ENCODE results near the gene NDRG2. TPM values are rescaled to one million over a fixed set of nuclear protein-coding genes. Genes with fewer than 3 reads are reported as not detected.

NDRG2 gene
- total and polyA plus RNA-seq, 5 donors = 219 to 368 (median 343) TPM

GRCh38 chr14:21068521-21069387 lies 43.9 kb upstream of the NDRG2 start:
- H3K27ac ChIP-seq (ENCODE audit: low read length) = peak overlapping the region; percentile 20
- peaks cover 3% of the 10 kb centered on the region for H3K4me1 ChIP-seq (ENCODE audit: control insufficient read depth, insufficient read depth, low read length)
- DNase-seq (peak; percentile 52 to 79 (median 76)), ATAC-seq (peak; percentile 43 to 44)
- no peaks in the 10 kb centered on the region for H3K27me3 ChIP-seq (ENCODE audit: control insufficient read depth, insufficient read depth)
- intact Hi-C loops (cut with DNase I) = loop anchor here in 2 of 4 donors (2.0 to 5.0 kb wide), 2 partner anchors 36 to 39 kb away; no protein-coding TSS in a partner anchor
- 1% methylated on average over 45 of the region's 45 CpGs for WGBS
- H3K9me3 ChIP-seq (ENCODE audit: control insufficient read depth, low read length) = no peaks in the 10 kb centered on the region
- peak overlapping the region; percentile 70 for H3K4me3 ChIP-seq (ENCODE audit: low read length)

GRCh38 chr14:21066882-21067502 lies 42.1 kb upstream of the NDRG2 start:
- DNase-seq = no peak
- Histone ChIP-seq H3K27ac (ENCODE audit: low read length) (no peak overlapping the region), H3K4me1 (ENCODE audit: control insufficient read depth, insufficient read depth, low read length) (peaks cover 6% of the 10 kb centered on the region), H3K27me3 (ENCODE audit: control insufficient read depth, insufficient read depth) (no peaks in the 10 kb centered on the region), H3K4me3 (ENCODE audit: low read length) (no peak overlapping the region), H3K9me3 (ENCODE audit: control insufficient read depth, low read length) (no peaks in the 10 kb centered on the region)
- no peak for ATAC-seq
- 81% methylated on average over 7 of the region's 7 CpGs for WGBS
- intact Hi-C loops (cut with DNase I) = loop anchor here in 1 of 4 donors (5.0 kb wide), 1 partner anchor 40 kb away; no protein-coding TSS in a partner anchor

GRCh38 chr14:21063479-21063878 lies 38.6 kb upstream of the NDRG2 start:
- Histone ChIP-seq H3K4me3 (ENCODE audit: low read length) (no peak overlapping the region), H3K9me3 (ENCODE audit: control insufficient read depth, low read length) (no peaks in the 10 kb centered on the region), H3K4me1 (ENCODE audit: control insufficient read depth, insufficient read depth, low read length) (peaks cover 3% of the 10 kb centered on the region), H3K27me3 (ENCODE audit: control insufficient read depth, insufficient read depth) (no peaks in the 10 kb centered on the region), H3K27ac (ENCODE audit: low read length) (no peak overlapping the region)
- peak in 1 of 3 donors; percentile 33 for DNase-seq
- 32% methylated on average over 3 of the region's 3 CpGs for WGBS
- peak in 1 of 2 donors; percentile 39 for ATAC-seq
- intact Hi-C loops (cut with DNase I) = no loop called here

- H3K4me3 ChIP-seq (ENCODE audit: low read length) = no peak overlapping the region
- 91% methylated on average over 3 of the region's 3 CpGs for WGBS
- H3K27me3 ChIP-seq (ENCODE audit: control insufficient read depth, insufficient read depth) = no peaks in the 10 kb centered on the region
- no peak for DNase-seq
- ATAC-seq = no peak
- no peak overlapping the region for H3K27ac ChIP-seq (ENCODE audit: low read length)
- no peaks in the 10 kb centered on the region for H3K9me3 ChIP-seq (ENCODE audit: control insufficient read depth, low read length)
- intact Hi-C loops (cut with DNase I) = no loop called here
- H3K4me1 ChIP-seq (ENCODE audit: control insufficient read depth, insufficient read depth, low read length) = peaks cover 2% of the 10 kb centered on the region
Observed at GRCh38 chr14:21061347-21061668, 36.4 kb upstream of the NDRG2 start.

DNA sequence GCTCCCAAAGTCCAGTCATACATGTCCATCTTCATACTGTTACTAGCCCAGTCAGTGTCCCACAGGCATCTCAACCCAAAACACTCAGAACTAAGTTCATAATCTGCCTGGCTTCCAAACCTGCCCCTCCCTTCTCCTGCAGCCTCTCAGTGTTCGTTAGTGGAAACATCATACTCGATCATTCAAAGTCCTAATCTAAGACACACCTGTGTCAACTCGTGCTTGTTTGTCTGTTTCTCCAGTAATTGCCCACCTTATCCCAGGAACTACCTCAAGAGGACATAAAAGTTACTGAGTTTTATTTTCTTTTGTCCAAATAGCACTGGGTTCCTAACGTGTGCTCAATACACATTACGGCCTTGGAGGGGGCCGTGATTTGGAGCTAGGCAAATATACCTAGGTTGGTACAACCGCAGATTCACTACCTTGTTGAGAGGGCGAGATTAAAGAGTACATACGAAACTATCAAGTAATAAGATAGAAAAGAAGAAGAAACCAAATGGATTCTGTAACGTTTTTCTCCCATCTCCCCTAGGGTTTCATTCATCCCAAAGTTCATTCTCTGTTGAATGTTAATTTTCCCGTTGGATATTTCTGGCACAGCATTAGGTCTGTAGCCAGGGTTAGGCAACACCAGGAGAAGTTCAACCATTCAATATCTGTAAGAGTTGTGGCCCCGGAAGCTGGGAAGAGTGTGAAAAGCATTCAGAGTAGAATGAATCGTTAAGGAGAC lies 35.9 kb upstream of the NDRG2 start:
- 75% methylated on average over 13 of the region's 13 CpGs for WGBS

DNA sequence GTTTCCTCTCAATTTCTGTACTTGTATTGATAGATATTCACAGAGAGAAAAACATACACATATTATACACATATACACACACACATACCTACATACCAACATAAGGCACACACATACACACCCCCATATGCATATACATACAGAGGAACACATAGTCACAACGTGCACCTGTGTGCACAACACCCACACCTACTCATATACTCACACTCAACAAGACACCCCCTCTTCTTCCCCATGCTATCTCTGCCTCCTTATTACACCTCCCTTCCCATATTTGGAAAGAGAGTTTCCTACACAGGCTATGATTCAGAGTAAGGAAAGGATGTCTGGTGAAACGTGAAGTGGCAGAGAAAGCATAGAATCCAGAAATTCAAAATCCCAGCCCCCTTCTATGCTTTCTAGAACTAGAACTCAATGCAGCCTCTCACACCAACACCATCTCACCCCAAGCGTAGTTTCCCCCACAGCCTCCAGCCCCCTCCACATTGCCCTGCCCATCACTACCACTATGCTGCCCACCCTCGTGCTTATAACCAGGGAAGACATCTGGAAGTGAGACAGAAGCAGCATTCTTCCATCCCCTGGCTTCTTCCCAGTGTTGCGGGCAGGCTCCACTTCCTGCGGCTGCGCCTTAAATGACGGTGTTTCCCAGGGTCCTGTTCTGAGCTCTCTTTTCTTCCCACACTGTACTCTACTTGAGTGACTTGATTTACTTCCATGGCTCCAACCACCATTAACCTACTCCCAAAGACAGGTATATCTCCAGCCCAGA lies 35.2 kb upstream of the NDRG2 start:
- H3K4me3 ChIP-seq (ENCODE audit: low read length) = no peak overlapping the region
- H3K27me3 ChIP-seq (ENCODE audit: control insufficient read depth, insufficient read depth) = no peaks in the 10 kb centered on the region
- ATAC-seq (no peak), DNase-seq (peak in 1 of 3 donors; percentile 44)
- peaks cover 2% of the 10 kb centered on the region for H3K4me1 ChIP-seq (ENCODE audit: control insufficient read depth, insufficient read depth, low read length)
- WGBS = 65% methylated on average over 8 of the region's 8 CpGs
- intact Hi-C loops (cut with DNase I) = no loop called here
- H3K9me3 ChIP-seq (ENCODE audit: control insufficient read depth, low read length) = no peaks in the 10 kb centered on the region
- no peak overlapping the region for H3K27ac ChIP-seq (ENCODE audit: low read length)

More for the DNA sequence above, 35.9 kb upstream of the NDRG2 start:
- Histone ChIP-seq H3K4me3 (ENCODE audit: low read length) (no peak overlapping the region), H3K27ac (ENCODE audit: low read length) (no peak overlapping the region), H3K27me3 (ENCODE audit: control insufficient read depth, insufficient read depth) (no peaks in the 10 kb centered on the region), H3K4me1 (ENCODE audit: control insufficient read depth, insufficient read depth, low read length) (peaks cover 2% of the 10 kb centered on the region), H3K9me3 (ENCODE audit: control insufficient read depth, low read length) (no peaks in the 10 kb centered on the region)
- no peak for ATAC-seq
- no peak for DNase-seq
- intact Hi-C loops (cut with DNase I) = no loop called here

DNA sequence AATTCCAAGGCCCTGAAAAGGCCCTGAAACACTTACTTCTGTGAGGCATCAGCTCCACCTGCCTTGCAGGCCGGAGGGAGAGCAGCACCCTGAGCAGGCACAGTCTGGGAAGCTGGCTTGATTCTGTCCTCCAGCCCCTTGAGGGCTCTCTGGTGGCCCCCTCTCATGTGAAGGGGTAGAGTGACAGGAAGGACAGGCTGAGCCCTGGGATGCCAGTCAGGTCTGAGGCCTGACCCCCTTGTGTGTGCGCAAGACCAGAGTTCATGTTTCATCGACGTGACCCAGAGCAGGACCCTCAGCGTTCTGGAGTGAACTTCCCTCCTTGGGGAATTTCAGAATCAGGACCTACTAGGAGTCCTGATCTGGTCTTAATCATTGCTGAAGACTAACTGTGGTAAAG lies 34.0 kb upstream of the NDRG2 start:
- no peak overlapping the region for H3K4me3 ChIP-seq (ENCODE audit: low read length)
- no peak overlapping the region for H3K27ac ChIP-seq (ENCODE audit: low read length)
- DNase-seq = no peak
- H3K27me3 ChIP-seq (ENCODE audit: control insufficient read depth, insufficient read depth) = no peaks in the 10 kb centered on the region
- no peak for ATAC-seq
- H3K4me1 ChIP-seq (ENCODE audit: control insufficient read depth, insufficient read depth, low read length) = peaks cover 2% of the 10 kb centered on the region
- H3K9me3 ChIP-seq (ENCODE audit: control insufficient read depth, low read length) = no peaks in the 10 kb centered on the region
- intact Hi-C loops (cut with DNase I) = no loop called here
- WGBS = 91% methylated on average over 5 of the region's 5 CpGs

GRCh38 chr14:21057803-21058675 lies 33.2 kb upstream of the NDRG2 start, which contains the start of gene RNASE8:
Gene RNASE8 (plus strand): TSS chr14:21057822. CDS start chr14:21057893, 71 bp downstream.
- intact Hi-C loops (cut with DNase I) = no loop called here
- no peak within 1 kb of the TSS for H3K27ac ChIP-seq (ENCODE audit: low read length)
- no peak for ATAC-seq
- WGBS = 62% methylated on average over 8 of the region's 8 CpGs
- H3K27me3 ChIP-seq (ENCODE audit: control insufficient read depth, insufficient read depth) = no peaks in the 10 kb centered on the region
- no peaks in the 10 kb centered on the region for H3K9me3 ChIP-seq (ENCODE audit: control insufficient read depth, low read length)
- H3K4me3 ChIP-seq (ENCODE audit: low read length) = no peak within 1 kb of the TSS
- no peaks in the 10 kb centered on the region for H3K4me1 ChIP-seq (ENCODE audit: control insufficient read depth, insufficient read depth, low read length)
- DNase-seq = no peak

DNA sequence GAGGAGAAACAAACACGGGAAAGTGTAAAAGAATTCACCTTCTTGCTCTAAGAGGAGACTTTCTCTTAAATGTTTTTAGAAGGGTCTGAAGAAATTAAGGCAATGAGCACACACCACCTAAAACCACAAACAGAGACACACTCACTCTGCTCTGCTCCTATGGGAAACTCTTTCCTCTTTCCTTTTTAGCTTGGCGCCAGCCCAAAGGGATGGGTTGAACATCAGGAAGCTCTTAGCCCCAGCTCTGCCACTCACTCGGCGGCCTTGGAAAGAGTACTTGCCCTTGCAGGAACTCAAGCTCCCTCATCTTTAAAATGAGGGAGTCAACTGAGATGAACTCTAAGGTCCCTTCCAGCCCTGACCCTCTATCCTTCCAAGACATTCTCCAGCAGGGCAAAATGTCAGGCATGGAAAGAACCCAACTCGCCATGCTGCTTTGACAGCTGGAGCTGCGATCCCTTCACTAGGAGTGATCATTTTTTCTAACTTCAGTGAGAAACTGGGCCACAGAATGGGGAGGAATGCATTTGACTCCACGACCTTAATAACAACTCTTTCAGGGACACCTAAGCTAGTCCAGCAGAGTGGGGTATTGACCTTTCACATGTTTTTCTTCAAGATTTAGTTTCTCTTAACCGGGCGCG lies 31.8 kb upstream of the NDRG2 start:
- Histone ChIP-seq H3K9me3 (ENCODE audit: control insufficient read depth, low read length) (no peaks in the 10 kb centered on the region), H3K4me3 (ENCODE audit: low read length) (no peak overlapping the region), H3K27ac (ENCODE audit: low read length) (no peak overlapping the region), H3K27me3 (ENCODE audit: control insufficient read depth, insufficient read depth) (no peaks in the 10 kb centered on the region), H3K4me1 (ENCODE audit: control insufficient read depth, insufficient read depth, low read length) (no peaks in the 10 kb centered on the region)
- WGBS = 75% methylated on average over 10 of the region's 10 CpGs
- DNase-seq = peak in 1 of 3 donors; percentile 33
- intact Hi-C loops (cut with DNase I) = no loop called here
- no peak for ATAC-seq
